ENCODE data around the gene CBFA2T2. TPM values are rescaled to one million over a fixed set of nuclear protein-coding genes. Genes with fewer than 3 reads are reported as not detected.

CBFA2T2 gene
- total RNA-seq, 1 experiment from 2014 or later, result 16.3 TPM

DNA sequence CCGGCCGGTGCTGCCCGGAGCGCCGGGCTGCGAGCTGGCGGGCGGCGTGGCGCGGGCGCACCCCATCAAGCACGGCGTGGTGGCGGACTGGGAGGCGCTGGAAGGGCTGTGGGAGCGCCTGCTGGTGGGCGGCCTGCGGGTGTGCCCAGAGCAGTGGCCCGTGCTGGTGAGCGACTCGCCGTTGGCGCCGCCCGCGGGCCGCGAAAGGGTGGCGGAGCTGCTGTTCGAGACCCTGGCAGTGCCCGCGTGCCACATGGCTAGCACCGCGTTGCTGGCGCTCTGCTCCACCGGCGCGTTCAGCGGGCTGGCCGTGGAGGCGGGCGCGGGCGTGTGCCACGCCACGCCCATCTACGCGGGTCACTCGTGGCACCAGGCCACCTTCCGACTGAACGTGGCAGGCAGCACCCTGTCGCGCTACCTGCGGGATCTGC is 177.4 kb downstream of the CBFA2T2 start:
- no peak overlapping the region for H3K27ac ChIP-seq (ENCODE audit: low read length)
- BruUV-seq (replicated peaks), result no TSS peak
- CTCF ChIA-PET, result no interaction called here
- H3K9me3 ChIP-seq (ENCODE audit: control insufficient read depth, insufficient read depth, low read depth, low read length), result no peaks in the 10 kb centered on the region
- intact Hi-C loops (cut with micrococcal nuclease; ENCODE audit: unreplicated experiment) (no loop called here), in situ Hi-C loops (cut with HindIII; ENCODE audit: low pct_unique_long_range_greater_than_20kb, low sequenced_read_pairs) (no loop called here)
- TF ChIP-seq, protein P1, sequence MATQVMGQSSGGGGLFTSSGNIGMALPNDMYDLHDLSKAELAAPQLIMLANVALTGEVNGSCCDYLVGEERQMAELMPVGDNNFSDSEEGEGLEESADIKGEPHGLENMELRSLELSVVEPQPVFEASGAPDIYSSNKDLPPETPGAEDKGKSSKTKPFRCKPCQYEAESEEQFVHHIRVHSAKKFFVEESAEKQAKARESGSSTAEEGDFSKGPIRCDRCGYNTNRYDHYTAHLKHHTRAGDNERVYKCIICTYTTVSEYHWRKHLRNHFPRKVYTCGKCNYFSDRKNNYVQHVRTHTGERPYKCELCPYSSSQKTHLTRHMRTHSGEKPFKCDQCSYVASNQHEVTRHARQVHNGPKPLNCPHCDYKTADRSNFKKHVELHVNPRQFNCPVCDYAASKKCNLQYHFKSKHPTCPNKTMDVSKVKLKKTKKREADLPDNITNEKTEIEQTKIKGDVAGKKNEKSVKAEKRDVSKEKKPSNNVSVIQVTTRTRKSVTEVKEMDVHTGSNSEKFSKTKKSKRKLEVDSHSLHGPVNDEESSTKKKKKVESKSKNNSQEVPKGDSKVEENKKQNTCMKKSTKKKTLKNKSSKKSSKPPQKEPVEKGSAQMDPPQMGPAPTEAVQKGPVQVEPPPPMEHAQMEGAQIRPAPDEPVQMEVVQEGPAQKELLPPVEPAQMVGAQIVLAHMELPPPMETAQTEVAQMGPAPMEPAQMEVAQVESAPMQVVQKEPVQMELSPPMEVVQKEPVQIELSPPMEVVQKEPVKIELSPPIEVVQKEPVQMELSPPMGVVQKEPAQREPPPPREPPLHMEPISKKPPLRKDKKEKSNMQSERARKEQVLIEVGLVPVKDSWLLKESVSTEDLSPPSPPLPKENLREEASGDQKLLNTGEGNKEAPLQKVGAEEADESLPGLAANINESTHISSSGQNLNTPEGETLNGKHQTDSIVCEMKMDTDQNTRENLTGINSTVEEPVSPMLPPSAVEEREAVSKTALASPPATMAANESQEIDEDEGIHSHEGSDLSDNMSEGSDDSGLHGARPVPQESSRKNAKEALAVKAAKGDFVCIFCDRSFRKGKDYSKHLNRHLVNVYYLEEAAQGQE (IDR thresholded peaks at IDR 0.05; ENCODE audit: insufficient read depth in 1 of 2, low read depth in 2 of 2, low read length in 1 of 2), result no peak
- no peaks in the 10 kb centered on the region for H3K36me3 ChIP-seq (ENCODE audit: control insufficient read depth, insufficient read depth, low read length)
- H3K27me3 ChIP-seq (ENCODE audit: control insufficient read depth, insufficient read depth, low read length), result no peaks in the 10 kb centered on the region
- ATAC-seq, result no peak
- DNase-seq (ENCODE audit: low read depth, low spot score), result no peak
- peaks cover 14% of the 10 kb centered on the region for H3K4me1 ChIP-seq (ENCODE audit: control insufficient read depth, insufficient read depth, low read length)
- H3K4me3 ChIP-seq (ENCODE audit: low read depth in 2 of 2, low read length in 2 of 2), result peak overlapping the region in 1 of 2 experiments; percentile 7; a peak in 1 of 4 replicates
- POLR2A ChIA-PET, result interaction anchor here (0.6 kb wide), 1 partner anchor 18 kb away, joined by 3 read pairs; no protein-coding TSS in a partner anchor

DNA sequence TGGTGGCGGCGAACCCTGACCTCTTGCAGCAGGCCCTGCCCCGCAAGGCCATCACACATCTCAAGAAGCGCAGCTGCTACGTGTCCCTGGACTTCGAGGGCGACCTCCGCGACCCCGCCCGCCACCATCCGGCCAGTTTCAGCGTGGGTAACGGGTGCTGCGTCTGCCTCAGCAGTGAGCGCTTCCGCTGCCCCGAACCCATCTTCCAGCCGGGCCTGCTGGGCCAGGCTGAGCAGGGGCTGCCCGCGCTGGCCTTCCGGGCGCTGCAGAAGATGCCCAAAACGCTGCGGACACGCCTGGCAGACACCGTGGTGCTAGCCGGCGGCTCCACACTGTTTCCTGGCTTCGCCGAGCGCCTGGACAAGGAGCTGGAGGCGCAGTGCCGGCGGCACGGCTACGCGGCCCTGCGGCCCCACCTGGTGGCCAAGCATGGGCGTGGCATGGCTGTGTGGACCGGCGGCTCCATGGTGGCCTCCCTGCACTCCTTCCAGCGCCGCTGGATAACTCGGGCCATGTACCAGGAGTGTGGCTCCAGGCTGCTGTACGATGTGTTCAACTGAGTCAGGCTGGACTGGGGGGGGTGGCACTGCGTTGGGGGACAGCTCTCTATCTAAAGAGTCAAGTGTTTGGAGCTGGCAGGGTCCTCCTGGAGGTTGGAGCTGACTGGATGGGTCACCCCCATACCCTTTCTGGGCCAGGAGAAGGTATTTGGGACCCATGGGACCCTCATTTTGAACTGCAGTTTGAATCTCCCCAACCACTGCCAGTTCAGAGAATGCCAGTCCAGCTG is 178.0 kb downstream of the CBFA2T2 start:
- H3K4me1 ChIP-seq (ENCODE audit: control insufficient read depth, insufficient read depth, low read length), result peaks cover 18% of the 10 kb centered on the region
- H3K4me3 ChIP-seq (ENCODE audit: low read depth in 2 of 2, low read length in 2 of 2), result no peak overlapping the region
- ChIA-PET CTCF (interaction anchor here (0.6 kb wide), 1 partner anchor 405 kb away, joined by 4 read pairs; no protein-coding TSS in a partner anchor), POLR2A (interaction anchor here (0.6 kb wide), 1 partner anchor 19 kb away, joined by 3 read pairs; no protein-coding TSS in a partner anchor)
- H3K36me3 ChIP-seq (ENCODE audit: control insufficient read depth, insufficient read depth, low read length), result no peaks in the 10 kb centered on the region
- no peak overlapping the region for H3K27ac ChIP-seq (ENCODE audit: low read length)
- BruUV-seq (replicated peaks), result no TSS peak
- no peaks in the 10 kb centered on the region for H3K9me3 ChIP-seq (ENCODE audit: control insufficient read depth, insufficient read depth, low read depth, low read length)
- in situ Hi-C loops (cut with HindIII; ENCODE audit: low pct_unique_long_range_greater_than_20kb, low sequenced_read_pairs), result no loop called here
- TF ChIP-seq SIN3A (IDR thresholded peaks at IDR 0.05; ENCODE audit: borderline replicate concordance, insufficient read depth, low read depth, low read length), result no peak
- TF ChIP-seq, protein P1 (IDR thresholded peaks at IDR 0.05; ENCODE audit: insufficient read depth in 1 of 2, low read depth in 2 of 2, low read length in 1 of 2), result no peak
- no peak for TF ChIP-seq POLR2AphosphoS5 (IDR thresholded peaks at IDR 0.05; ENCODE audit: low read depth, low read length)
- TF ChIP-seq TCF7L2 (IDR thresholded peaks at IDR 0.05; ENCODE audit: low read depth, low read length), result no peak
- TF ChIP-seq, protein P2, sequence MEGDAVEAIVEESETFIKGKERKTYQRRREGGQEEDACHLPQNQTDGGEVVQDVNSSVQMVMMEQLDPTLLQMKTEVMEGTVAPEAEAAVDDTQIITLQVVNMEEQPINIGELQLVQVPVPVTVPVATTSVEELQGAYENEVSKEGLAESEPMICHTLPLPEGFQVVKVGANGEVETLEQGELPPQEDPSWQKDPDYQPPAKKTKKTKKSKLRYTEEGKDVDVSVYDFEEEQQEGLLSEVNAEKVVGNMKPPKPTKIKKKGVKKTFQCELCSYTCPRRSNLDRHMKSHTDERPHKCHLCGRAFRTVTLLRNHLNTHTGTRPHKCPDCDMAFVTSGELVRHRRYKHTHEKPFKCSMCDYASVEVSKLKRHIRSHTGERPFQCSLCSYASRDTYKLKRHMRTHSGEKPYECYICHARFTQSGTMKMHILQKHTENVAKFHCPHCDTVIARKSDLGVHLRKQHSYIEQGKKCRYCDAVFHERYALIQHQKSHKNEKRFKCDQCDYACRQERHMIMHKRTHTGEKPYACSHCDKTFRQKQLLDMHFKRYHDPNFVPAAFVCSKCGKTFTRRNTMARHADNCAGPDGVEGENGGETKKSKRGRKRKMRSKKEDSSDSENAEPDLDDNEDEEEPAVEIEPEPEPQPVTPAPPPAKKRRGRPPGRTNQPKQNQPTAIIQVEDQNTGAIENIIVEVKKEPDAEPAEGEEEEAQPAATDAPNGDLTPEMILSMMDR (IDR thresholded peaks at IDR 0.05), result no peak; the same call in 1 of the 2 replicates
- no peak for ATAC-seq
- no peak for DNase-seq (ENCODE audit: low read depth, low spot score)
- intact Hi-C loops (cut with micrococcal nuclease; ENCODE audit: unreplicated experiment), result no loop called here
- no peaks in the 10 kb centered on the region for H3K27me3 ChIP-seq (ENCODE audit: control insufficient read depth, insufficient read depth, low read length)

Data from Panc1 (cell line).